ENCODE data around the gene R3HCC1L. TPM values are rescaled to one million over a fixed set of nuclear protein-coding genes. Genes with fewer than 3 reads are reported as not detected.

Gene R3HCC1L
- total RNA-seq, 1 experiment from 2014 or later = 15.9 TPM

- TF ChIP-seq CTCF (IDR thresholded peaks at IDR 0.05) = no peak
Measured at GRCh38 chr10:98273057-98273850, 138.8 kb downstream of the R3HCC1L start (continued).

GRCh38 chr10:98274562-98274961, 140.1 kb downstream of the R3HCC1L start:
- POLR2A ChIA-PET = no interaction called here
- H3K36me3 ChIP-seq (ENCODE audit: control insufficient read depth, insufficient read depth, low read length) = no peaks in the 10 kb centered on the region
- intact Hi-C loops (cut with micrococcal nuclease; ENCODE audit: unreplicated experiment) (no loop called here), in situ Hi-C loops (cut with HindIII; ENCODE audit: low pct_unique_long_range_greater_than_20kb, low sequenced_read_pairs) (no loop called here)
- no peak for ATAC-seq
- H3K9me3 ChIP-seq (ENCODE audit: control insufficient read depth, insufficient read depth, low read depth, low read length) = no peaks in the 10 kb centered on the region
- H3K27ac ChIP-seq (ENCODE audit: low read length) = no peak overlapping the region
- no peak overlapping the region for H3K4me3 ChIP-seq (ENCODE audit: low read depth in 2 of 2, low read length in 2 of 2)
- CTCF ChIA-PET = no interaction called here
- DNase-seq (ENCODE audit: low read depth, low spot score) = no peak
- TF ChIP-seq REST (IDR thresholded peaks at IDR 0.05; ENCODE audit: insufficient read depth in 1 of 2, low read depth in 2 of 2, low read length in 1 of 2) (no peak), POLR2AphosphoS5 (IDR thresholded peaks at IDR 0.05; ENCODE audit: low read depth, low read length) (no peak)
- H3K27me3 ChIP-seq (ENCODE audit: control insufficient read depth, insufficient read depth, low read length) = no peaks in the 10 kb centered on the region; the same call in 1 of the 2 replicates
- BruUV-seq (replicated peaks) = no TSS peak
- H3K4me1 ChIP-seq (ENCODE audit: control insufficient read depth, insufficient read depth, low read length) = peaks cover 13% of the 10 kb centered on the region

- DNase-seq (ENCODE audit: low read depth, low spot score) = no peak
- H3K27ac ChIP-seq (ENCODE audit: low read length) = no peak overlapping the region
- H3K27me3 ChIP-seq (ENCODE audit: control insufficient read depth, insufficient read depth, low read length) = peaks cover 10% of the 10 kb centered on the region; the same call in 1 of the 2 replicates
- BruUV-seq (replicated peaks) = no TSS peak
- in situ Hi-C loops (cut with HindIII; ENCODE audit: low pct_unique_long_range_greater_than_20kb, low sequenced_read_pairs) (no loop called here), intact Hi-C loops (cut with micrococcal nuclease; ENCODE audit: unreplicated experiment) (no loop called here)
- ATAC-seq = no peak
- H3K4me1 ChIP-seq (ENCODE audit: control insufficient read depth, insufficient read depth, low read length) = peaks cover under 1% of the 10 kb centered on the region; the same call in 1 of the 2 replicates
- no peaks in the 10 kb centered on the region for H3K36me3 ChIP-seq (ENCODE audit: control insufficient read depth, insufficient read depth, low read length)
- ChIA-PET POLR2A (no interaction called here), CTCF (interaction anchor here (0.7 kb wide), 1 partner anchor 34 kb away, joined by 6 read pairs; no protein-coding TSS in a partner anchor)
- TF ChIP-seq TCF7L2 (IDR thresholded peaks at IDR 0.05; ENCODE audit: low read depth, low read length) (no peak), REST (IDR thresholded peaks at IDR 0.05; ENCODE audit: insufficient read depth in 1 of 2, low read depth in 2 of 2, low read length in 1 of 2) (no peak), SIN3A (IDR thresholded peaks at IDR 0.05; ENCODE audit: borderline replicate concordance, insufficient read depth, low read depth, low read length) (no peak), POLR2AphosphoS5 (IDR thresholded peaks at IDR 0.05; ENCODE audit: low read depth, low read length) (no peak), CTCF (IDR thresholded peaks at IDR 0.05) (no peak)
- no peaks in the 10 kb centered on the region for H3K9me3 ChIP-seq (ENCODE audit: control insufficient read depth, insufficient read depth, low read depth, low read length)
- no peak overlapping the region for H3K4me3 ChIP-seq (ENCODE audit: low read depth in 2 of 2, low read length in 2 of 2)
Measured at GRCh38 chr10:98276311-98276710, 141.9 kb downstream of the R3HCC1L start.

Measured in Panc1 (cell line).